Esophagus muscularis mucosa (tissue), 3 donors: Measurements from ENCODE around the gene CLSTN1.

Experiments
- POLR2A ChIP-seq: fragments of 450-650 bp; IDR thresholded peaks from one replicate; pipeline ENCODE4 v1.6.1; 2017; ENCODE audit warnings: antibody characterized with exemption, moderate library complexity, mild to moderate bottlenecking, low read depth
- TF ChIP-seq, protein P1 (sequence below), 3 experiments: fragments of 200-600 bp in 2 of 3; fragments of 450-650 bp in 1 of 3; sonication (generic) in 2 of 3; IDR thresholded peaks; one replicate each; pipeline ENCODE4 v1.5.1; 2017 to 2019; ENCODE audit warnings: antibody characterized with exemption in 3 of 3, mild to moderate bottlenecking in 2 of 3, moderate library complexity in 1 of 3

- TF ChIP-seq, protein P1, sequence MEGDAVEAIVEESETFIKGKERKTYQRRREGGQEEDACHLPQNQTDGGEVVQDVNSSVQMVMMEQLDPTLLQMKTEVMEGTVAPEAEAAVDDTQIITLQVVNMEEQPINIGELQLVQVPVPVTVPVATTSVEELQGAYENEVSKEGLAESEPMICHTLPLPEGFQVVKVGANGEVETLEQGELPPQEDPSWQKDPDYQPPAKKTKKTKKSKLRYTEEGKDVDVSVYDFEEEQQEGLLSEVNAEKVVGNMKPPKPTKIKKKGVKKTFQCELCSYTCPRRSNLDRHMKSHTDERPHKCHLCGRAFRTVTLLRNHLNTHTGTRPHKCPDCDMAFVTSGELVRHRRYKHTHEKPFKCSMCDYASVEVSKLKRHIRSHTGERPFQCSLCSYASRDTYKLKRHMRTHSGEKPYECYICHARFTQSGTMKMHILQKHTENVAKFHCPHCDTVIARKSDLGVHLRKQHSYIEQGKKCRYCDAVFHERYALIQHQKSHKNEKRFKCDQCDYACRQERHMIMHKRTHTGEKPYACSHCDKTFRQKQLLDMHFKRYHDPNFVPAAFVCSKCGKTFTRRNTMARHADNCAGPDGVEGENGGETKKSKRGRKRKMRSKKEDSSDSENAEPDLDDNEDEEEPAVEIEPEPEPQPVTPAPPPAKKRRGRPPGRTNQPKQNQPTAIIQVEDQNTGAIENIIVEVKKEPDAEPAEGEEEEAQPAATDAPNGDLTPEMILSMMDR (IDR thresholded peaks at IDR 0.05) = no peak
- TF ChIP-seq POLR2A = no peak
Measured at GRCh38 chr1:9753121-9753531, 70.6 kb downstream of the CLSTN1 start.
